ENCODE measurements around the gene PLCD1. TPM values are rescaled to one million over a fixed set of nuclear protein-coding genes. Genes with fewer than 3 reads are reported as not detected.
"Not testable (repeated sequence)": the region's sequence is repeated elsewhere in the genome, so short reads cannot be mapped to it uniquely, and the experiment has no call there.

PLCD1 gene
- polyA plus RNA-seq (2012; ENCODE audit: missing spikeins) = 2.4 TPM

DNA sequence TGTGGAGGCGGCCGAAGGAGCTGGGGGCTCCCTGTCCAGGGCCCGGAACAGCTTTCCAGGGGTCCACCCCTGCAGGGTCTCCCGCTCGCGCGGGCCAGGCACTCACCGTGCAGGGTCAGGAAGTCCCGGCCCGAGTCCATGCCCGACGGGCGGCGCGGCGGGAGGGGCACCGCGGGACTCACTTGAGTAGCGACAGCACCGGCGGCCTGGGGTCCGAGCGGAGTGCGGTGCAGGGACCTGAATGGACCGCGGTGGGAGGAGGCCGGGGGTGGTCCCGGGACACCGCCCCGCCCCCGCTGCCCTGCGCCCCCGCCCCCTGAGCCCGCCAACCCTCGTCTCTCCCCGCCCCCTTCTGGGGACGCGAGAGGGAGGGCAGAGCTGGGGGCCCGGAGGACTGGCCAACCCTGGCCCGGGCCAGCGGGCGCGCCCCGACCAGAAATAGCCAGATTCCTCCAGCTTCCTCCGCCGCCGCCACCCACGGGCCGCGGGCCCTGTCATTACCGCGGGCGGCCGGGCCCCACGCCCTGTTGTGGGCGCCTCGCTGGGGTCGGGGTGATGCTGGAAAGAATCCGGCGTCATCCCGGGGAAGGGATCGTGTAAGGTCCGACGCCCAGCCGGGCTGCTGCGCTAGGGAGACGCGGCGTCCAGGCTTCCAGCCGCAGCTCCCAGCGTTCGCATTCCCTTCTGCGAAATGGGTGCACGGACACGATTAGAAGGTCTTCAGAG lies at the start of gene PLCD1:
TSS of gene PLCD1 (minus strand) at position 243 of the 726 bp plus-strand sequence. CDS start at position 140, 103 bp downstream.
- FAIRE-seq (no peak), DNase-seq (ENCODE audit: insufficient read length) (no peak)
- no peak for TF ChIP-seq TAF1 (IDR thresholded peaks at IDR 0.05; ENCODE audit: borderline replicate concordance, low read depth, low read length)
- no peak for TF ChIP-seq POLR2AphosphoS5 (IDR thresholded peaks at IDR 0.05; ENCODE audit: low read depth, low read length)
- TF ChIP-seq POLR2A (IDR thresholded peaks at IDR 0.05; ENCODE audit: low read depth, low read length) = no peak

DNA sequence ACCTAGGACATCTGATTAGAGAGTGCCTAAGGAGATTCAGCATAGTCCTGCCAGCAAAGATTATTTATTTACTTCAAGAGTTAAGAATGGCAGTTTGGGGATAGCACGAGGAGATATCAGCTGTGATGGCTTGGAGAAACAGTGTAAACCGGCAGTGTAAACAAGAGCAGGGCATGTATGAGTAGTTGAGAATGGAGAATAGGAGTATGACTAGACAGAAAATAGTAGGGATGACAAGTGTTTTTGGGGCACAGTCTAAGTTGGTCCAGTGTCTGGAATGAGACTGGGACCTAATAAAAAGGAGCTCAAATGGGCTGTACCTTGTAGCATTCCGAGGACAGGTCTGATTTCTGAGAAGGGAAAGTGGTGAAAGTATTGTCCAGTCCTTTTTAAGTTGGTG lies 47.6 kb upstream of the PLCD1 start:
- DNase-seq (ENCODE audit: insufficient read length); FAIRE-seq: not testable (repeated sequence)

DNA sequence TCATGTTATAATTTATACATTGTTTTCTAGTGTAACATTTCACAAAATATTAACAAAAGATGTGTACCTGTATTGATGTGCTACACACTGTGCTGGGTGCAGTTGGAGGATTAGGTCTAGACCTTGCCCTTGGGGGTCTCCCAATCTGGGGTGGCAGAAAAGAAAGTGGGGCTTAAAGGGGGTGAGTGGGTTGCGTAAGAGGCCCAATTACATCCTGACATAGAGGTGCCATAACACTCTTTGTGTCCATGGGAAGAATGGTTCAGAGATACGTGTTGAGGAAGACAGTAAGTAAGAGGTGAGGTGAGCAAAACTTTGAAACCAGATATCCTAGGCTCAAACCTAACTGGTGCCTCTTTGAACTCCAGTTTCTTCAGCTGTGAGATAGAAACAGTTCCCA lies 40.6 kb upstream of the PLCD1 start:
- DNase-seq (ENCODE audit: insufficient read length) (no peak), FAIRE-seq (no peak)
- TF ChIP-seq TAF1 (IDR thresholded peaks at IDR 0.05; ENCODE audit: borderline replicate concordance, low read depth, low read length) = no peak

DNA sequence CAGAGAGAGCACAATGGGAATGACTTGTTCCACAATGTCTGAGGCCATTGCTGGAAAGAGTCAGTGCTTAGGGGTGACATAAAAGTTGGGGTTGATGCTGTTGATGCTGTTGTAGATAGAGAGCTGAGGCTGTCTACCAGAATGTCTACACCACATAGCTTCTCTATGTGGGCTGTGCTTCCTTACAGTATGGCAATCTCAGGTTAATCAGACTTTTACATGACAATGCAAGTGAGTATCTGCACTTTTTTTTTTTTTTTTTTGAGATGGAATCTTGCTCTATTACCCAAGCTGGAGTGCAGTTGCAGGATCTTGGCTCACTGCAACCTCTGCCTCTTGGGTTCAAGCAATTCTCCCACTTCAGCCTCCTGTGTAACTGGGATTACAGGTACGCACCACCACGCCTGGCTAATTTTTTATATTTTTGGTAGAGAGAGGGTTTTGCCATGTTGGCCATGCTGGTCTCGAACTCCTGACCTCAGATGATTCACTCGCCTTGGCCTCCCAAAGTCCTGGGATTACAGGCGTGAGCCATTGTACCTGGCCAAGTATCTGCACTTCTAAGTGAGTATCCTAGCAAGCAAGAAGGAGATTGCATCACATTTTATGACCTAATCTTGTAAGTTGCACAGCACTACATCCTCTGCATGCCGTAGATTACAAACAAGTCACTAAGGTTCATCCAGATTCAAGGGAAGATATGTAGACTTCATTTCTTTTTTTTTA lies 38.2 kb upstream of the PLCD1 start:
- DNase-seq (ENCODE audit: insufficient read length) (no peak), FAIRE-seq (no peak)
- TF ChIP-seq TAF1 (IDR thresholded peaks at IDR 0.05; ENCODE audit: borderline replicate concordance, low read depth, low read length) = no peak
- no peak for TF ChIP-seq POLR2AphosphoS5 (IDR thresholded peaks at IDR 0.05; ENCODE audit: low read depth, low read length)
- TF ChIP-seq POLR2A (IDR thresholded peaks at IDR 0.05; ENCODE audit: low read depth, low read length) = no peak

DNA sequence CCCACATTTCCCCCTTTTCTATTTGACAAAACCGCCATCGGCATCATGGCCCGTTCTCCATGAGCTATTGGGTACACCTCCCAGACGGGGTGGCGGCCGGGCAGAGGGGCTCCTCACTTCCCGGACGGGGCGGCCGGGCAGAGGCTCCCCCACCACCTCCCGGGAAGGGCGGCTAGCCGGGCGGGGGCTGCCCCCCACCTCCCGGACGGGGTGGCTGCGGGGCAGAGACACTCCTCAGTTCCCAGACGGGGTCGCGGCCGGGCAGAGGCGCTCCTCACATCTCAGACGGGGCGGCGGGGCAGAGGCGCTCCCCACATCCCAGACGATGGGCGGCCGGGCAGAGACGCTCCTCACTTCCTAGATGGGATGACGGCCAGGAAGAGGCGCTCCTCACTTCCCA lies 35.0 kb upstream of the PLCD1 start:
- FAIRE-seq; DNase-seq (ENCODE audit: insufficient read length): not testable (repeated sequence)

DNA sequence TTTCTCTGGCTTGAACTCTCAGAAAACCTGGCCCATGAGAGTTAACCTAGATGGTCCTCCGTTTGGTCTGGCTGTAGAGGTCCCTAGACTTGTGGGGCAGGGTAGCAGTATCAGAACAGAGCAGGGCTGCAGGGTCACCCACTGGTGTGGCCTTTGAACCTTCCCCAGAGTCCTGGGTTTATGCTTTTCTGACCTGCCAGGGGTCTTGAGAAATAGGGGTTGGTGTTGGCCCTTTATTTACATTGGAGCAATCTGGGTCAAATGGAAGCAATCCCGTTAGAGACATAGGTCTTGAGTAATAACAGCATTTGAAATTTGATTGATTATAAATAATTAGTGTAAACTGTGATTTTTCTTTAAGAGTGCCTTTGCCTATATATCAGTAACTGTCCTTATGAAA lies 33.4 kb upstream of the PLCD1 start:
- TF ChIP-seq POLR2AphosphoS5 (IDR thresholded peaks at IDR 0.05; ENCODE audit: low read depth, low read length) = no peak
- FAIRE-seq (no peak), DNase-seq (ENCODE audit: insufficient read length) (no peak)

DNA sequence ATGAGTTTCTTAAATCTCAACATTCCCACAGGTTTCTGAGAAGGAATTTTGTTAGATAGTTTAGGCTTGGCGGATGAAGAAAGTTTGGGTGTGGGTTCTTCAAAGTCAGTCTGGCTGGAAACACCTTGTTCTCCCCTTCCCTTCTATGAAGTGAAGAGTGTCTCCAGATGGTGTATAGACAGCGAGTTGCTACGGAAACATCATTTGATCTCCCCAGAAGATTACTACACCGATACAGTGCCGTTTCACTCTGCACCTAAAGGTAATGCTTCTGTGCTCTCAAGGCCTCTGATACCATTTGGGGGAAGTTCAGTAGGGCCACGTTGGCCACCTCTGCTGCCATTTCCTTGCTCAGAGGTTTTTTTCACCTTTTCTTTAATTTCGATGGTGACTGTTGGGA lies 30.1 kb upstream of the PLCD1 start:
- DNase-seq (ENCODE audit: insufficient read length) = no peak
- FAIRE-seq = no peak
- TF ChIP-seq POLR2A (IDR thresholded peaks at IDR 0.05; ENCODE audit: low read depth, low read length) = no peak

DNA sequence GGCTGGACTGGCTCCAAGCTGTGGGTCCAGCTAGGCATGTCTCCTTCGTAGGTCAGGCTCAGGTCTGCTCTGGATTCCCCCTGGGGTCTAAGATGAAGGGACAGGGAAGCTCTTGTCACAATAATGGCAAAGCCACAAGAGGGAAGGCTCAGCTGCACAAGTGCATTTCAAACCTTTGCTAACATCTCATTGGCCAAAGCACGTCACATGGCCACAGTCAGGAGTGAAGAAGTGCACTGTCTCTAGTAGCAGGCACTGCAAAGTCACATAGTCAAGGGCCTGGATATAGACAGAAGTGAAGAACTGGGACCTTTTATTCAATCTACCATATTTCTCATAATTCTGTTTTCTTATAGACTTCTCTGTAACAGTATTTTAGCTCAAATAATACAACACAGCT lies 29.7 kb upstream of the PLCD1 start:
- TF ChIP-seq POLR2AphosphoS5 (IDR thresholded peaks at IDR 0.05; ENCODE audit: low read depth, low read length) (no peak), TAF1 (IDR thresholded peaks at IDR 0.05; ENCODE audit: borderline replicate concordance, low read depth, low read length) (no peak), POLR2A (IDR thresholded peaks at IDR 0.05; ENCODE audit: low read depth, low read length) (no peak)
- FAIRE-seq = no peak
- no peak for DNase-seq (ENCODE audit: insufficient read length)

DNA sequence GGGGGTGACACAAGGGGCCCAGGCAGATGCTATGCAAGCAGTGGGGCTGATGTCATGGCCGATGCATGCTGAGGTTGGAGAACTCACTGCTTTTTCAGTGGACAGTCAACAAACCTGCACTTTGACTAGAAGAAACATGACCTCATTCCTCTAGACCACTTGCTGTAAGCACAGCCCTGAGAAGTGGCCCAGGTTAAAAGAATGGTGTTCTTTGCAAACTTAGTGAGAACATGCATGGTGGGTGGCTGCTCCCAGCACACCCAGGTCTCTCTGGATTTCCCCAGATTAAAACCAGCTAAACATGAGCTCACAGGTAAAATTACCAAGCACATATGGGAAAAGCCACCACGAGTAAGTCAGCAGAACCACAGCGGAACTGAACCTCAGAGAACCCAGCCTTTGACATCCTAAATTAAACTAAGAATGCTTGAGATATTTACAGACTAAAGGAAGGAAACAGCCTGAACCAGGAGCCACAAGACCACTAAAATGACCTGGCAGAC lies 25.1 kb upstream of the PLCD1 start:
- DNase-seq (ENCODE audit: insufficient read length) = no peak

DNA sequence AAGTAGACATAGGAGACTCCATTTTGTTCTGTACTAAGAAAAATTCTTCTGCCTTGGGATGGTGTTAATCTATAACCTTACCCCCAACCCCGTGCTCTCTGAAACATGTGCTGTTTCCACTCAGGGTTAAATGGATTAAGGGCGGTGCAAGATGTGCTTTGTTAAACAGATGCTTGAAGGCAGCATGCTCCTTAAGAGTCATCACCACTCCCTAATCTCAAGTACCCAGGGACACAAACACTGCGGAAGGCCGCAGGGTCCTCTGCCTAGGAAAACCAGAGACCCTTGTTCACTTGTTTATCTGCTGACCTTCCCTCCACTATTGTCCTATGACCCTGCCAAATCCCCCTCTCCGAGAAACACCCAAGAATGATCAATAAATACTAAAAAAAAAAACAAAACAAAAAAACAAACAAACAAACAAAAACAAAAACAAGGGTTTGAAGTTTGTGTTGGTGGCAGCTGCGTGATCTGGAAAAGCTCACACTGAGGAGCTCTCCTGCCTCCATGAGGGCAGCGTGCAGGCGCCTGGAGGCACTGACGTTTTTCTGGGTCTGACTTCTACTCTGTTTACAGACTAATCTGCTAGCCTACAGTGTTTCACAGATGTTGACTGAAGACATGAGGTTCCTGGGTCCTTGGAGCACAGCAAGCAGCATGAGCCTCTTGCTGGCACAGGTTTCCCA lies 24.5 kb upstream of the PLCD1 start:
- FAIRE-seq; DNase-seq (ENCODE audit: insufficient read length): not testable (repeated sequence)

More for the DNA sequence above, 25.1 kb upstream of the PLCD1 start:
- FAIRE-seq = no peak
- TF ChIP-seq POLR2AphosphoS5 (IDR thresholded peaks at IDR 0.05; ENCODE audit: low read depth, low read length) (no peak), POLR2A (IDR thresholded peaks at IDR 0.05; ENCODE audit: low read depth, low read length) (no peak)

DNA sequence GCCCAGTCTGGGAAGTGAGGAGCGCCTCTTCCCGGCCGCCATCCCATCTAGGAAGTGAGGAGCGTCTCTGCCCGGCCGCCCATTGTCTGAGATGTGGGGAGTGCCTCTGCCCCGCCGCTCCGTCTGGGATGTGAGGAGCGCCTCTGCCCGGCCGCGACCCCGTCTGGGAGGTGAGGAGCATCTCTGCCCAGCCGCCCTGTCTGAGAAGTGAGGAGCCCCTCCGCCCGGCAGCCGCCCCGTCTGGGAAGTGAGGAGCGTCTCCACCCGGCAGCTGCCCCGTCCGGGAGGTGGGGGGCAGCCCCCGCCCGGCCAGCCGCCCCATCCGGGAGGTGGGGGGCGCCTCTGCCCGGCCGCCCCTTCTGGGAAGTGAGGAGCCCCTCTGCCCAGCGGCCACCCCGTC lies 23.8 kb upstream of the PLCD1 start:
- DNase-seq (ENCODE audit: insufficient read length); FAIRE-seq: not testable (repeated sequence)

DNA sequence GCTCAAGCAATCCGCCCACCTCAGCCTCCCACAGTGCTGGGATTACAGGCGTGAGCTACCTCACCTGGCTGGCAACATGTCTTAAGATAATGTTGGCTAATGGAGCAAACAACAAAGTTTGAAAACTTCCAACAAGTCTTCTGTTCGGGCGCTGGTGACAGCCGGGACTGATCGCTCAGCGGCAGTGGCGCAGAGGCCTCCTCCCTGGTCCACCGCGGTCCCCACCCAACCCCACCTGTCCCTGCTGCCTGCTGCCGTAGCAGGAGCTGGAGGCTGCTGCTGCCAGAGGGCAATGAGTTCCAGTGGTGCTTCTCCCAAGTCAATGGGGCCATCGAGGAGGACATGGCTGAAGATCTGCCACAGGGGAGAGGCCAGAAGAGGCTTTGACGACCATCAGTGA lies 21.7 kb upstream of the PLCD1 start:
- FAIRE-seq = no peak
- TF ChIP-seq TAF1 (IDR thresholded peaks at IDR 0.05; ENCODE audit: borderline replicate concordance, low read depth, low read length) (no peak), POLR2A (IDR thresholded peaks at IDR 0.05; ENCODE audit: low read depth, low read length) (no peak), POLR2AphosphoS5 (IDR thresholded peaks at IDR 0.05; ENCODE audit: low read depth, low read length) (no peak)
- DNase-seq (ENCODE audit: insufficient read length) = no peak
